ENCODE measurements around the gene PLD1. TPM values are rescaled to one million over a fixed set of nuclear protein-coding genes. Genes with fewer than 3 reads are reported as not detected.
"Not testable (repeated sequence)": the region's sequence is repeated elsewhere in the genome, so short reads cannot be mapped to it uniquely, and the experiment has no call there.

The PLD1 gene
- total and polyA plus RNA-seq, 10 of the 15 experiments (the other 5 are each of a cell fraction or from before 2014, with no cell fraction given): 2.9 to 108 (median 3.6) TPM

- H3K4me2 ChIP-seq (ENCODE audit: control insufficient read depth, insufficient read depth); BruUV-seq (replicated peaks); H4K20me1 ChIP-seq (ENCODE audit: control insufficient read depth, insufficient read depth); intact Hi-C loops (cut with micrococcal nuclease; ENCODE audit: unreplicated experiment); DNase-seq (ENCODE audit: low read depth, low spot score); H3K27me3 ChIP-seq (replicated peaks in 1 of 2; ENCODE audit: control insufficient read depth in 2 of 2, insufficient read depth in 2 of 2, low read length in 1 of 2); FAIRE-seq; H3K27ac ChIP-seq (ENCODE audit: control insufficient read depth, insufficient read depth); H3K79me2 ChIP-seq (ENCODE audit: control insufficient read depth, insufficient read depth, low read length); H3K9me3 ChIP-seq (replicated peaks; ENCODE audit: control insufficient read depth, insufficient read depth, low read length); ATAC-seq; H2AFZ ChIP-seq (ENCODE audit: control insufficient read depth, low read depth, low read length); H3K9ac ChIP-seq (ENCODE audit: control insufficient read depth, insufficient read depth, low read length); H3K4me3 ChIP-seq; in situ Hi-C loops (cut with MboI); H3K36me3 ChIP-seq (ENCODE audit: control insufficient read depth in 2 of 2, insufficient read depth in 2 of 2, low read length in 1 of 2); H3K4me1 ChIP-seq (ENCODE audit: control insufficient read depth, insufficient read depth, low read length): not testable (repeated sequence)
- RAD21 ChIA-PET (ENCODE audit: unreplicated experiment): interaction anchor here (0.8 to 1.0 kb wide), 2 partner anchors 9 to 26 kb away, joined by 3 read pairs; no protein-coding TSS in a partner anchor
- peak; percentile 30; the same call in 1 of the 2 replicates for TF ChIP-seq NFYB (IDR thresholded peaks at IDR 0.05; ENCODE audit: insufficient read depth, low read depth, low read length)
- SMC1A ChIA-PET (ENCODE audit: uncharacterized antibody, unreplicated experiment): interaction anchor here (0.7 to 1.9 kb wide), 8 partner anchors 8 to 132 kb away, joined by 3 to 5 read pairs (median 3); no protein-coding TSS in a partner anchor
- 57% methylated on average over 11 of the region's 11 CpGs for WGBS (ENCODE audit: insufficient coverage, insufficient replicate concordance, low lambda C conversion rate, missing lambda C conversion rate)
- POLR2A ChIA-PET: interaction anchor here (1.1 kb wide), 1 partner anchor 11 kb away, joined by 7 read pairs; no protein-coding TSS in a partner anchor
- CTCF ChIA-PET: interaction anchor here (0.5 to 2.0 kb wide), 4 partner anchors 26 to 920 kb away, joined by 3 to 12 read pairs (median 4); no protein-coding TSS in a partner anchor
These were observed 63.7 kb downstream of the PLD1 start for GRCh38 chr3:171746320-171747222.

- 64% methylated on average over 34 of the region's 40 CpGs for WGBS (ENCODE audit: insufficient coverage, insufficient replicate concordance, low lambda C conversion rate, missing lambda C conversion rate)
- H3K36me3 ChIP-seq (ENCODE audit: control insufficient read depth in 2 of 2, insufficient read depth in 2 of 2, low read length in 1 of 2): no peaks in the 10 kb centered on the region
- TF ChIP-seq SUZ12 (IDR thresholded peaks at IDR 0.05; ENCODE audit: unreplicated experiment) (no peak), BHLHE40 (IDR thresholded peaks at IDR 0.05; ENCODE audit: borderline replicate concordance in 1 of 2, low read depth in 2 of 2, low read length in 1 of 2) (no peak), BRCA1 (IDR thresholded peaks at IDR 0.05; ENCODE audit: low read depth, low read length) (no peak), RAD51 (IDR thresholded peaks at IDR 0.05) (no peak), USF1 (IDR thresholded peaks at IDR 0.05; ENCODE audit: borderline replicate concordance, extremely low read length, insufficient read depth, low read depth, low read length) (no peak), IKZF1 (conservative IDR thresholded peaks at IDR 0.05) (no peak), ZNF217 (IDR thresholded peaks at IDR 0.05) (no peak), ZNF207 (IDR thresholded peaks at IDR 0.05; ENCODE audit: borderline replicate concordance) (no peak)
These were observed 64.5 kb downstream of the PLD1 start for GRCh38 chr3:171745577-171746319.

More at GRCh38 chr3:171745577-171746319, 64.5 kb downstream of the PLD1 start:
- no peaks in the 10 kb centered on the region for H4K20me1 ChIP-seq (ENCODE audit: control insufficient read depth, insufficient read depth)
- no peak overlapping the region for H3K4me2 ChIP-seq (ENCODE audit: control insufficient read depth, insufficient read depth)
- DNase-seq (ENCODE audit: low read depth, low spot score) (no peak), FAIRE-seq (no peak), ATAC-seq (no peak)
- H3K4me1 ChIP-seq (ENCODE audit: control insufficient read depth, insufficient read depth, low read length): no peaks in the 10 kb centered on the region
- ChIA-PET SMC1A (ENCODE audit: uncharacterized antibody, unreplicated experiment) (interaction anchor here (1.0 to 7.6 kb wide), 6 partner anchors 9 to 131 kb away, joined by 3 to 83 read pairs (median 3); no protein-coding TSS in a partner anchor), CTCF (interaction anchor here (1.1 to 2.0 kb wide), 3 partner anchors 13 to 129 kb away, joined by 3 to 12 read pairs (median 3); no protein-coding TSS in a partner anchor), POLR2A (interaction anchor here (1.2 kb wide), 1 partner anchor 9 kb away, joined by 5 read pairs; no protein-coding TSS in a partner anchor), RAD21 (ENCODE audit: unreplicated experiment) (interaction anchor here (0.8 kb wide), 1 partner anchor 10 kb away, joined by 3 read pairs; no protein-coding TSS in a partner anchor)
- intact Hi-C loops (cut with micrococcal nuclease; ENCODE audit: unreplicated experiment): no loop called here
- H3K27ac ChIP-seq (ENCODE audit: control insufficient read depth, insufficient read depth): no peak overlapping the region
- BruUV-seq (replicated peaks): no TSS peak
- no peaks in the 10 kb centered on the region; a peak in 1 of 4 replicates for H3K27me3 ChIP-seq (replicated peaks in 1 of 2; ENCODE audit: control insufficient read depth in 2 of 2, insufficient read depth in 2 of 2, low read length in 1 of 2)
- no peaks in the 10 kb centered on the region for H3K79me2 ChIP-seq (ENCODE audit: control insufficient read depth, insufficient read depth, low read length)
- in situ Hi-C loops (cut with MboI): no loop called here
- H3K4me3 ChIP-seq: no peak overlapping the region
- H2AFZ ChIP-seq (ENCODE audit: control insufficient read depth, low read depth, low read length): no peak overlapping the region
- H3K9me3 ChIP-seq (replicated peaks; ENCODE audit: control insufficient read depth, insufficient read depth, low read length): no peaks in the 10 kb centered on the region; the same call in 2 of the 3 replicates
- H3K9ac ChIP-seq (ENCODE audit: control insufficient read depth, insufficient read depth, low read length): no peak overlapping the region

All from GM12878 (cell line).